Vagina (tissue), 2 donors: ENCODE data around the gene BUD31. TPM values are rescaled to one million over a fixed set of nuclear protein-coding genes. Genes with fewer than 3 reads are reported as not detected.
A peak's percentile ranks its signal among the peaks of the same experiment; 100 is the strongest.

ENCODE experiments used
- DNase-seq, 2 donors: peaks; one replicate each; pipeline ENCODE4 v3.0.0-alpha.2; 2017; ENCODE audit errors: extremely low spot score in 2 of 2
- H3K27ac ChIP-seq: fragments of 200-600 bp; sonication (generic); one replicate; pipeline ENCODE4 v1.5.1; 2019
- H3K27me3 ChIP-seq: fragments of 200-600 bp; sonication (generic); one replicate; pipeline ENCODE4 v1.5.1; 2019
- H3K36me3 ChIP-seq, 2 donors: fragments of 200-600 bp; sonication (generic); one replicate each; pipeline ENCODE4 v1.5.1; 2017 to 2019
- H3K4me1 ChIP-seq: fragments of 200-600 bp; sonication (generic); one replicate; pipeline ENCODE4 v1.5.1; 2019
- H3K4me3 ChIP-seq, 2 donors: fragments of 200-600 bp; sonication (generic); 1 replicate in 1 of 2; 2 replicates in 1 of 2; pipeline ENCODE4 v1.5.1; 2016 to 2019
- H3K9me3 ChIP-seq: fragments of 200-600 bp; sonication (generic); one replicate; pipeline ENCODE4 v1.5.1; 2019
- POLR2A ChIP-seq, 2 donors: fragments of 450-650 bp; IDR thresholded peaks; one replicate each; pipeline ENCODE4 v1.6.1; 2017; ENCODE audit warnings: antibody characterized with exemption in 2 of 2, mild to moderate bottlenecking in 2 of 2, moderate library complexity in 2 of 2
- POLR2AphosphoS5 ChIP-seq, 2 donors: sonication (generic); formaldehyde crosslinking; IDR thresholded peaks; one replicate each; pipeline ENCODE4 v1.9.0; 2017; ENCODE audit warnings: antibody characterized with exemption in 2 of 2, mild to moderate bottlenecking in 2 of 2, low read depth in 1 of 2; ENCODE audit not compliant: insufficient read depth in 1 of 2
- intact Hi-C: fragments of 100-400 bp; cut with DNase I; formaldehyde crosslinking; loops from one replicate; pipeline ENCODE4 v1.15.1; 2023
- total RNA-seq: library from RNA; depleted of rRNA; stranded (reverse); fragments of >200 nt; gene quantifications from one replicate; pipeline ENCODE4 v1.2.3, GENCODE V29; 2016
- TF ChIP-seq, protein P1 (sequence below), 3 experiments: fragments of 450-650 bp in 2 of 3; fragments of 200-600 bp in 1 of 3; sonication (generic) in 1 of 3; IDR thresholded peaks; one replicate each; pipeline ENCODE4 v1.5.1; 2017 to 2019; ENCODE audit warnings: antibody characterized with exemption in 3 of 3, mild to moderate bottlenecking in 2 of 3, moderate library complexity in 2 of 3

The BUD31 gene
- total RNA-seq, result 52.3 TPM

DNA sequence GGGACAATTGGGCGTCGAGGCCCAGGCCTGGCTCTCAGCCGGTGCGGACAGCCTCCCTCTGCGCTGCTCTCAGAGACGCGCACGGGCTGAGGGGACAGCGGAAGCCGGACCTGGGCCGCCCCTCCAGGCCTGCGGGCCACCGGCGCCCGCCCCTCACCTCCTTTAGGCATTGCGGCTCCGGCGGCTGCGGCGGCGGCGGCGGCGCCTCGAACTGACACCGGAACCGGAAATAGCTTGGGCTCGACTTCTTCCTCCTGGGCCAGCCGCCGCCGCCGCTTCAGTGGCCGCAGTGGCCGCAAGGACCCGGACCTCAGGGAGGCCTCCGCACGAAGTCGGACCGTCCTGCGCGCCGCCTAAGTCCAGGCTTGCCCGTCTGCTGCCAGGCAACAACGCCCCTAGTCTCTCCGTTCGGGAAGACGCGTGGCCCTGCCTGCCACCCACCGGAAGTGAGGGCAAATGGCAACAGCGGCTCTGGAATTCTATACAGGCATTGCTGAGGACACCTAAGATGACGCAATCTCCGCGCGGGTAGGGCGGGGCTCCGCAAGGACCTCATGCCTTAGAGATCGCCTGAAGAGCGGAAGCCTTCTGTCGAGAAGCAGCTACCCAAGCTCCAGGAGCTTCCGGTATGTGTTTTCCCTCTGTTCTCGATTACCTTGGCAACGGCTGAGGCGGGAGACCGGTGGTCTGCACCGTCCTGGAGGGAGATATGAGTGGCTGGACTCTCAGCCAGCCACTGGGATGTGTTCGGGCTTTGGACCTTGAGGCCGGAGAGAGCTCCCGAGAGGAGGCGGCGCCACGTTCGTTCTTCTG, at the start of gene BUD31, which contains the start of gene PDAP1:
Gene BUD31 (plus strand): TSS at position 591 of the 813 bp plus-strand sequence. CDS start 2,124 bp downstream, outside the sequence.
Gene PDAP1 (minus strand): TSS at position 219 of the 813 bp plus-strand sequence. CDS start 49 bp downstream, at position 170.
- peak in 1 of 2 donors; percentile 98 for DNase-seq
- intact Hi-C loops, result loop anchor here (10.0 kb wide), 1 partner anchor 264 kb away; the partner anchor contains the start of gene SMURF1
- H3K27ac ChIP-seq, result peak within 1 kb of the TSS; percentile 93
- no peaks in the 10 kb centered on the region for H3K27me3 ChIP-seq
- peak within 1 kb of the TSS; percentile 94 to 99 for H3K4me3 ChIP-seq
- H3K9me3 ChIP-seq, result no peaks in the 10 kb centered on the region
- H3K4me1 ChIP-seq, result peaks cover 58% of the 10 kb centered on the region
- peaks cover 8 to 35% of the 10 kb centered on the region in 2 donors for H3K36me3 ChIP-seq
- TF ChIP-seq, protein P1, sequence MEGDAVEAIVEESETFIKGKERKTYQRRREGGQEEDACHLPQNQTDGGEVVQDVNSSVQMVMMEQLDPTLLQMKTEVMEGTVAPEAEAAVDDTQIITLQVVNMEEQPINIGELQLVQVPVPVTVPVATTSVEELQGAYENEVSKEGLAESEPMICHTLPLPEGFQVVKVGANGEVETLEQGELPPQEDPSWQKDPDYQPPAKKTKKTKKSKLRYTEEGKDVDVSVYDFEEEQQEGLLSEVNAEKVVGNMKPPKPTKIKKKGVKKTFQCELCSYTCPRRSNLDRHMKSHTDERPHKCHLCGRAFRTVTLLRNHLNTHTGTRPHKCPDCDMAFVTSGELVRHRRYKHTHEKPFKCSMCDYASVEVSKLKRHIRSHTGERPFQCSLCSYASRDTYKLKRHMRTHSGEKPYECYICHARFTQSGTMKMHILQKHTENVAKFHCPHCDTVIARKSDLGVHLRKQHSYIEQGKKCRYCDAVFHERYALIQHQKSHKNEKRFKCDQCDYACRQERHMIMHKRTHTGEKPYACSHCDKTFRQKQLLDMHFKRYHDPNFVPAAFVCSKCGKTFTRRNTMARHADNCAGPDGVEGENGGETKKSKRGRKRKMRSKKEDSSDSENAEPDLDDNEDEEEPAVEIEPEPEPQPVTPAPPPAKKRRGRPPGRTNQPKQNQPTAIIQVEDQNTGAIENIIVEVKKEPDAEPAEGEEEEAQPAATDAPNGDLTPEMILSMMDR (IDR thresholded peaks at IDR 0.05), result no peak
- TF ChIP-seq POLR2A (IDR thresholded peaks at IDR 0.05) (peak in 1 of 2 donors; percentile 64), POLR2AphosphoS5 (IDR thresholded peaks at IDR 0.05; ENCODE audit: insufficient read depth in 1 of 2, low read depth in 1 of 2) (peak; percentile 97)

GRCh38 chr7:99359465-99360154, 49.2 kb upstream of the BUD31 start:
- intact Hi-C loops, result no loop called here
- no peaks in the 10 kb centered on the region for H3K9me3 ChIP-seq
- H3K27me3 ChIP-seq, result no peaks in the 10 kb centered on the region
- H3K4me1 ChIP-seq, result no peaks in the 10 kb centered on the region
- DNase-seq, result no peak
- H3K36me3 ChIP-seq, result peaks cover 0 to 87% of the 10 kb centered on the region in 2 donors
- TF ChIP-seq, protein P1 (IDR thresholded peaks at IDR 0.05), result no peak
- no peak for TF ChIP-seq POLR2A (IDR thresholded peaks at IDR 0.05)
- no peak for TF ChIP-seq POLR2AphosphoS5 (IDR thresholded peaks at IDR 0.05; ENCODE audit: insufficient read depth in 1 of 2, low read depth in 1 of 2)
- H3K27ac ChIP-seq, result no peak overlapping the region
- no peak overlapping the region for H3K4me3 ChIP-seq

- no peak overlapping the region for H3K27ac ChIP-seq
- no peaks in the 10 kb centered on the region for H3K4me1 ChIP-seq
- no peaks in the 10 kb centered on the region for H3K27me3 ChIP-seq
- H3K4me3 ChIP-seq, result no peak overlapping the region
- H3K9me3 ChIP-seq, result no peaks in the 10 kb centered on the region
- peaks cover 0 to 87% of the 10 kb centered on the region in 2 donors for H3K36me3 ChIP-seq
- intact Hi-C loops, result no loop called here
- DNase-seq, result no peak
- TF ChIP-seq POLR2A (IDR thresholded peaks at IDR 0.05) (no peak), POLR2AphosphoS5 (IDR thresholded peaks at IDR 0.05; ENCODE audit: insufficient read depth in 1 of 2, low read depth in 1 of 2) (no peak)
- TF ChIP-seq, protein P1 (IDR thresholded peaks at IDR 0.05), result no peak
Measured at GRCh38 chr7:99362801-99363200, 46.0 kb upstream of the BUD31 start.

- no peak for DNase-seq
- Histone ChIP-seq H3K9me3 (no peaks in the 10 kb centered on the region), H3K27me3 (no peaks in the 10 kb centered on the region), H3K36me3 (peaks cover 0 to 82% of the 10 kb centered on the region in 2 donors), H3K4me1 (no peaks in the 10 kb centered on the region), H3K27ac (no peak overlapping the region), H3K4me3 (no peak overlapping the region)
- intact Hi-C loops, result no loop called here
- TF ChIP-seq POLR2AphosphoS5 (IDR thresholded peaks at IDR 0.05; ENCODE audit: insufficient read depth in 1 of 2, low read depth in 1 of 2), result no peak
- TF ChIP-seq, protein P1 (IDR thresholded peaks at IDR 0.05), result no peak
- no peak for TF ChIP-seq POLR2A (IDR thresholded peaks at IDR 0.05)
Measured at GRCh38 chr7:99363286-99363685, 45.5 kb upstream of the BUD31 start.
